ENCODE data around the gene PLN. TPM values are rescaled to one million over a fixed set of nuclear protein-coding genes. Genes with fewer than 3 reads are reported as not detected.

PLN gene
- polyA plus RNA-seq, 1 of the 3 experiments (the other 2 are of a cell fraction) = not detected

DNA sequence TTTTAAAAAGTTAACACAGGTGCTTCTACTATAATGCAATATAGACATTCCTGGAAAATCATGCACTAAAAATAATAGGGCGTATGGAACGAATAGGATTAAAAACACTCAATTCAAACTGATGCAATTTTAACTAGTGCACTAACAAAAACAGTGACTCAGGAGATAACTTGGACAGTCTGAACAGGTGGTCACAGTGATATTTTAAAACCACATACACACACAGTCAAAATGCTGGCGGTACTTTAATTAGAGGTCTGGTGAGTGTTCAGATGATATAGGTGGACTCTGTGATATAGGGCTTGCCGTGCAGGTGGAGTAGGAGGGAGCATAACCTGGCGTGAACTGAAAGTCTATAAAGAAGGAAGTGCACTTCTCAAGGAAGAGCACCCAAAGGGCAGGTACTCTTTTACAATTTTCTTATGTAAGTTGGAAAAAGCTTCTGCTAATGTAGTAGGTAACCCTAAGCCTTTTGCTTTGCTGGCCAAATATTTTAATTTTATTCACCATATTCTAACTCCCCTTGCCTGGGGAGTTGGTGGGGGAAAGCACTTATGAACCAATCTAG, 41.9 kb upstream of the PLN start:
- peaks cover 0 to 1% of the 10 kb centered on the region in 2 experiments; a peak in 2 of 4 replicates for H3K4me1 ChIP-seq (ENCODE audit: control insufficient read depth in 1 of 2, insufficient read depth in 2 of 2, low read depth in 1 of 2, low read length in 1 of 2)
- no peaks in the 10 kb centered on the region for H3K9me3 ChIP-seq
- H3F3A ChIP-seq (replicated peaks; ENCODE audit: insufficient read depth) = no peaks in the 10 kb centered on the region
- no peak overlapping the region for H2AFZ ChIP-seq (ENCODE audit: low read depth)
- no peak overlapping the region for H3K4me3 ChIP-seq (ENCODE audit: low read depth in 2 of 2, low read length in 1 of 2)
- H3K27ac ChIP-seq (ENCODE audit: low read depth in 2 of 2, low read length in 1 of 2) = no peak overlapping the region
- WGBS (ENCODE audit: low lambda C conversion rate) = 95% methylated on average over 5 of the region's 5 CpGs
- H3K27me3 ChIP-seq (ENCODE audit: insufficient read depth) = no peaks in the 10 kb centered on the region
- DNase-seq = no peak
- no peaks in the 10 kb centered on the region for H3K9me2 ChIP-seq
- H3K4me2 ChIP-seq = no peak overlapping the region
- no peaks in the 10 kb centered on the region; the same call in 1 of the 2 replicates for H4K20me1 ChIP-seq (ENCODE audit: insufficient read depth)
- no peaks in the 10 kb centered on the region for H3K79me2 ChIP-seq (ENCODE audit: insufficient read depth)
- POLR2A ChIA-PET = no interaction called here
- H3K9ac ChIP-seq = no peak overlapping the region
- peaks cover 0 to 8% of the 10 kb centered on the region in 2 experiments for H3K36me3 ChIP-seq (replicated peaks in 1 of 2; ENCODE audit: control insufficient read depth in 1 of 2, insufficient read depth in 2 of 2, low read length in 1 of 2)
- no peak for TF ChIP-seq USF2 (IDR thresholded peaks at IDR 0.05; ENCODE audit: borderline replicate concordance, low read depth, low read length)
- TF ChIP-seq MXI1 (IDR thresholded peaks at IDR 0.05; ENCODE audit: low read depth, low read length) = no peak
- TF ChIP-seq, protein P1, sequence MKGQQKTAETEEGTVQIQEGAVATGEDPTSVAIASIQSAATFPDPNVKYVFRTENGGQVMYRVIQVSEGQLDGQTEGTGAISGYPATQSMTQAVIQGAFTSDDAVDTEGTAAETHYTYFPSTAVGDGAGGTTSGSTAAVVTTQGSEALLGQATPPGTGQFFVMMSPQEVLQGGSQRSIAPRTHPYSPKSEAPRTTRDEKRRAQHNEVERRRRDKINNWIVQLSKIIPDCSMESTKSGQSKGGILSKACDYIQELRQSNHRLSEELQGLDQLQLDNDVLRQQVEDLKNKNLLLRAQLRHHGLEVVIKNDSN (IDR thresholded peaks at IDR 0.05; ENCODE audit: borderline replicate concordance, low read depth) = no peak
- CTCF ChIA-PET = interaction anchor here (1.2 to 2.5 kb wide), 2 partner anchors 34 to 221 kb away, joined by 3 to 9 read pairs; no protein-coding TSS in a partner anchor

DNA sequence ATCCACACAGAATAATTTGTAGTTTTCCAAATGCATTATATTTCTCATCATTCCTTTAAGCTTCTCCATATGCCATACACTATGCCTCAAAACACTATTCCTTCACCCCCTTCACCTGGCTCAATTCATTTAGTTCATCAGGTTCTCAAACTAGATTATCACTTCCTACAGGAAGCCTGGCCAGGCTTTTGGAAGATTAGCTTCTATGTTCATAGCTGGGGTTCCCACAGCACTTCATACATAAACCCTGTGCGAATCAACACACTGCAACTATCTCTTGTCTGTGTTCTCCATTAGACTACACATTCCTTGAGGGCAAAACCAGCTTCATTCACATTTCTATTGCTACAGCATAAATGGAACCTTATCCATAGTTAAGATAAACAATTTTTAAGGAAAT, 40.5 kb upstream of the PLN start:
- CTCF ChIA-PET = interaction anchor here (2.5 kb wide), 1 partner anchor 223 kb away, joined by 9 read pairs; no protein-coding TSS in a partner anchor
- H3K27me3 ChIP-seq (ENCODE audit: insufficient read depth) = no peaks in the 10 kb centered on the region

More for the DNA sequence above, 40.5 kb upstream of the PLN start:
- H3K4me3 ChIP-seq (ENCODE audit: low read depth in 2 of 2, low read length in 1 of 2) = no peak overlapping the region
- no peak overlapping the region for H3K27ac ChIP-seq (ENCODE audit: low read depth in 2 of 2, low read length in 1 of 2)
- H4K20me1 ChIP-seq (ENCODE audit: insufficient read depth) = no peaks in the 10 kb centered on the region; the same call in 1 of the 2 replicates
- H3K9ac ChIP-seq = no peak overlapping the region
- no peaks in the 10 kb centered on the region for H3K9me2 ChIP-seq
- DNase-seq = no peak
- H3K4me1 ChIP-seq (ENCODE audit: control insufficient read depth in 1 of 2, insufficient read depth in 2 of 2, low read depth in 1 of 2, low read length in 1 of 2) = no peaks in the 10 kb centered on the region; a peak in 1 of 4 replicates
- TF ChIP-seq, protein P2, sequence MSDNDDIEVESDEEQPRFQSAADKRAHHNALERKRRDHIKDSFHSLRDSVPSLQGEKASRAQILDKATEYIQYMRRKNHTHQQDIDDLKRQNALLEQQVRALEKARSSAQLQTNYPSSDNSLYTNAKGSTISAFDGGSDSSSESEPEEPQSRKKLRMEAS (IDR thresholded peaks at IDR 0.05; ENCODE audit: low read depth) = no peak
- TF ChIP-seq RAD21 (IDR thresholded peaks at IDR 0.05; ENCODE audit: low read length) (no peak), IRF3 (IDR thresholded peaks at IDR 0.05; ENCODE audit: low read depth, low read length) (no peak), MEF2A (IDR thresholded peaks at IDR 0.05; ENCODE audit: borderline replicate concordance, low read depth) (no peak), FOXJ3 (CRISPR knock-in tag; IDR thresholded peaks at IDR 0.05) (no peak), YY1 (IDR thresholded peaks at IDR 0.05; ENCODE audit: low read depth) (no peak), EZH2phosphoT487 (IDR thresholded peaks at IDR 0.05; ENCODE audit: borderline replicate concordance, low read depth) (no peak), TAF1 (IDR thresholded peaks at IDR 0.05; ENCODE audit: borderline replicate concordance, low read depth, low read length) (no peak), NFIC (IDR thresholded peaks at IDR 0.05; ENCODE audit: borderline replicate concordance) (no peak), RFX5 (IDR thresholded peaks at IDR 0.05; ENCODE audit: low read length) (no peak), NRF1 (IDR thresholded peaks at IDR 0.05; ENCODE audit: low read depth, low read length) (no peak), FOSL2 (IDR thresholded peaks at IDR 0.05; ENCODE audit: borderline replicate concordance, low read depth) (no peak), GABPA (IDR thresholded peaks at IDR 0.05; ENCODE audit: low read depth) (no peak), MXI1 (IDR thresholded peaks at IDR 0.05; ENCODE audit: low read depth, low read length) (no peak), FOXM1 (IDR thresholded peaks at IDR 0.05; ENCODE audit: low read depth) (no peak), SMC3 (IDR thresholded peaks at IDR 0.05; ENCODE audit: low read depth, low read length) (no peak), ZBTB33 (IDR thresholded peaks at IDR 0.05; ENCODE audit: borderline replicate concordance, low read depth) (no peak)
- POLR2A ChIA-PET = no interaction called here
- WGBS (ENCODE audit: low lambda C conversion rate) = 100% methylated on average over 1 of the region's 1 CpG
- H3K79me2 ChIP-seq (ENCODE audit: insufficient read depth) = no peaks in the 10 kb centered on the region
- no peaks in the 10 kb centered on the region for H3K9me3 ChIP-seq
- H3K36me3 ChIP-seq (replicated peaks in 1 of 2; ENCODE audit: control insufficient read depth in 1 of 2, insufficient read depth in 2 of 2, low read length in 1 of 2) = peaks cover 0 to 8% of the 10 kb centered on the region in 2 experiments
- no peak overlapping the region for H2AFZ ChIP-seq (ENCODE audit: low read depth)
- H3K4me2 ChIP-seq = no peak overlapping the region
- no peaks in the 10 kb centered on the region for H3F3A ChIP-seq (replicated peaks; ENCODE audit: insufficient read depth)

All from SK-N-SH (cell line).